Cortex of kidney (tissue), 1 donor: ENCODE data around the gene FYB1.
"Not testable (repeated sequence)": the region's sequence is repeated elsewhere in the genome, so short reads cannot be mapped to it uniquely, and the experiment has no call there.

Source experiments
- DNase-seq: peaks from one replicate; lab custom pipeline; 2025; lab: John Stamatoyannopoulos, UW

FYB1 gene, protein sequence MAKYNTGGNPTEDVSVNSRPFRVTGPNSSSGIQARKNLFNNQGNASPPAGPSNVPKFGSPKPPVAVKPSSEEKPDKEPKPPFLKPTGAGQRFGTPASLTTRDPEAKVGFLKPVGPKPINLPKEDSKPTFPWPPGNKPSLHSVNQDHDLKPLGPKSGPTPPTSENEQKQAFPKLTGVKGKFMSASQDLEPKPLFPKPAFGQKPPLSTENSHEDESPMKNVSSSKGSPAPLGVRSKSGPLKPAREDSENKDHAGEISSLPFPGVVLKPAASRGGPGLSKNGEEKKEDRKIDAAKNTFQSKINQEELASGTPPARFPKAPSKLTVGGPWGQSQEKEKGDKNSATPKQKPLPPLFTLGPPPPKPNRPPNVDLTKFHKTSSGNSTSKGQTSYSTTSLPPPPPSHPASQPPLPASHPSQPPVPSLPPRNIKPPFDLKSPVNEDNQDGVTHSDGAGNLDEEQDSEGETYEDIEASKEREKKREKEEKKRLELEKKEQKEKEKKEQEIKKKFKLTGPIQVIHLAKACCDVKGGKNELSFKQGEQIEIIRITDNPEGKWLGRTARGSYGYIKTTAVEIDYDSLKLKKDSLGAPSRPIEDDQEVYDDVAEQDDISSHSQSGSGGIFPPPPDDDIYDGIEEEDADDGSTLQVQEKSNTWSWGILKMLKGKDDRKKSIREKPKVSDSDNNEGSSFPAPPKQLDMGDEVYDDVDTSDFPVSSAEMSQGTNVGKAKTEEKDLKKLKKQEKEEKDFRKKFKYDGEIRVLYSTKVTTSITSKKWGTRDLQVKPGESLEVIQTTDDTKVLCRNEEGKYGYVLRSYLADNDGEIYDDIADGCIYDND

DNA sequence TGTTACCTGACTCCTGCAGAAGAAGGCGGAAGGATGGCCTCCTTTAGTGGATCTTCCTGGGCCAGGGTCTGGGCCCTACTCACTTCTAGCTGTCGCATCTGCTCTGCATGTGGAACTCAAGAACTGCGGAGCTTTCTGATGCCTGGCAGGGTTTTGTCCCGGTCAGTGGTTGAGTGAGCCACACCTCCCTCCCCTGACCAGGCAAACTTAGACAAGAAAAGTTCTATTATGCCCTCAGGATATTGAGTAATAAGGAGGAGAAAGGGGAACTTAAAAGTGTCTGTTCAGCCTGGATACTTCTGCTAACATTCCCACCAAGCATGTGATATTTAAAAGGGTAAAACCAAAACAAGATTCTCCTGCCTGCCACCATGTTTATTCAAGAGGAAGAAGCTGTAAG lies at the start of gene FYB1:
FYB1 (minus strand) TSS at position 127 of the 400 bp plus-strand sequence. CDS start 16,603 bp downstream, outside the sequence.
- DNase-seq, result no peak

DNA sequence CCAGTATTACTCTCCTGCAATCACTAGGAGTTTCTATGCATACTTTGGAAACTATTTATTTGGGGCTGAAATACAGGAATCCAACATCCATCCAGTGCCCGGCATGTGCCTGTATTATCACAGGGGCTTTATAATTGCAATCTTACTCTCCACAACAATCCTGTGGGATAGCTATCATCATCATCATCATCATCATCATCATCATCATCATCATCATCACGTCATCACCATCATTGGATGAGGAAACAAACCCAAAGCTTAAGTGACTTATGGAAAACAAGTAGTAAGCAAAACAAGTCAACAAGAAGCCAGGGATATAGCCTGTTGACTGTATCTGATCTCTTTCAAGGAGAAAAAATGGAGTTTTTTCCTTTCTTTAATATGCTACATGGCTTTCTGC lies 47.8 kb upstream of the FYB1 start:
- DNase-seq, result no peak

DNA sequence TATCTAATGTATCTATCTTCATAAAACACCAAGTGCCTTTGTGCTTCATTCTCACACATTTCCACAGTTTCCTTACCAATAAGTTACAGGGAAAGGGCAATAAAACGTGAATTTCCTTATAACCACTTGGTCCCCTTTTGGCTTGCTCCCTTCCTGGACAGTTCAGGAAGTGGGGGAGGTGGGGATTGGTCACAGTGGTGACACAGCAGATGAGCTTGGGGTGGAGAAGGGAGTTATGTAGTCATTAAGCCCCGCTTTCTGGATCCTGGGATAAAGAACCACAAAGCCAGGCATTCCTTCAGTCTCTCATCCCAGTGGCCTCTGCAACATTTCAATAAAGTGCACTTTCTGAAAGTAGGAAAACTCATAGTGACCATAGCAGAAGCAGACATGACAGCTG lies 47.1 kb upstream of the FYB1 start:
- no peak for DNase-seq

DNA sequence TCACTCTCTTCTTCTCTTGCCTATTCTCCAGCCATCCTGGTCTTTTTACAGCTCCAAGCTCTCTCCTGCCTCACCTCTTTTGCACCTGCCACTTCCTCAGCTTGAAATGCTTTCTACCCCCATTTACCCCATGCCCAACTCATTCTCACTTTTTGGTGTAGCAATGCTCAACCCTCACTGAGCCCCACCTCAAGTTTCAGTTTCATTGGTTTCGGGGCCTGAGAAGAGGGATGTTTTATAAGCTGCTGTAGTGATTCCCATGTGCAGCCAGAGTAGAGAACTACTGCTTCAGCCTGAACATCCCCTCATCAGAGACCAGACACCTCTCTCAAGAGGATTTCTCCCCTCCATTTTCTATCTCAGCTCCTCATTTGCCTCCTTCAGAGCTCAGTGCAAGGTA lies 45.2 kb upstream of the FYB1 start:
- DNase-seq, result no peak

DNA sequence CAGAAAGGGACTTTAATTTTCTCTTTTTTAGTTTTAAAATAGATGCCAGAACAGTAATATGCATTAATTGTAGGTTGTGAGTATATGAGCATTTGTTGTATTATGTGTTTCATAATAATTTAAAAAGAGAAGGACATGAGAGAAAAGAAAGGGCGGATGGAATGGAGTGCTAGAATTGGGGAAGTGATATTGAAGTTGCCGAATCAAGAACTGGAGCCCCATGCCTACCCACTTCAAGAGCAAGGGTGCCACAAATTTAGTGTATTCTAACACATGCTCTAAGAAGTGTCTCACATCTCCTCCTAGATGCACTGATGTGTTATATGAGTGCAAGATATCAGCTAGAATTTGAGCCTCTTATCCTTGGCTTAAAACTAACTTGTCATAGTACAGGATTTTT lies 43.6 kb upstream of the FYB1 start:
- DNase-seq, result no peak

DNA sequence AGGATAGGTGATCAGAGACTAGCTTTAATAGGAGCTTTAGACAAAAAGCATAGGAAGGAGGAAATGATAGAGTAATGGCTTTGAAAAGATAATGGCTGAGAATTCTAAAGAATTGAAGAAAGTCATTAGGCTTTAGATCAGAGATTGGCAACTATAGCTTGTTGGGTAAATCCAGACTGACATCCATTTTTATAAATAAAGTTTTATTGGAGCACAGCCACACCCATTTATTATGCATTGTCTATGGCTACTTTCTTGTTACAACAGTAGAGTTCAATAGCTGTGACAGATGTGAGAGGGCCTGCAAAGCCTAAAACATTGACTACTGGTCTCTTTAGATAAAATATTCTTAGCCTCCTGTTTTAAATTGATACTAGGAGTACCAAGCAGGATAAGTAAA lies 40.7 kb upstream of the FYB1 start:
- no peak for DNase-seq

DNA sequence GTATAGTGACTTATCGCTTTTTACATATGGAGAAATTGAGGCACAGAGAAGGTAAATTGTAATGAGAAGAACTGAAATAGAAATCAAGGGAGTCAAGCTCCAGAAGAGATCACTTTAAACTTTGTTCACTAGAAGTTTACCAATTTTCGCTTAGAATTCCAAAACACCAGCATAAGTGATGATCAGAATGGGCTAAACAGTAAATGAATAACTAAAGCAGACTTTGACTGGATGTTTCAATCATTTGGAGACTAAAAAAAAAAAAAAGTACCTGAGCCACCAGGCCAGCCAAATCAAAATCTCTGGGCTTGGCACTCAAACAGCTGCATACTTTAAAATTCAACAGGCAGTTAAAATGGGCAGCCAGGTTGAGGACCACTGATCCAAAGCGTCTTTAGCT lies 38.2 kb upstream of the FYB1 start:
- DNase-seq, result no peak

DNA sequence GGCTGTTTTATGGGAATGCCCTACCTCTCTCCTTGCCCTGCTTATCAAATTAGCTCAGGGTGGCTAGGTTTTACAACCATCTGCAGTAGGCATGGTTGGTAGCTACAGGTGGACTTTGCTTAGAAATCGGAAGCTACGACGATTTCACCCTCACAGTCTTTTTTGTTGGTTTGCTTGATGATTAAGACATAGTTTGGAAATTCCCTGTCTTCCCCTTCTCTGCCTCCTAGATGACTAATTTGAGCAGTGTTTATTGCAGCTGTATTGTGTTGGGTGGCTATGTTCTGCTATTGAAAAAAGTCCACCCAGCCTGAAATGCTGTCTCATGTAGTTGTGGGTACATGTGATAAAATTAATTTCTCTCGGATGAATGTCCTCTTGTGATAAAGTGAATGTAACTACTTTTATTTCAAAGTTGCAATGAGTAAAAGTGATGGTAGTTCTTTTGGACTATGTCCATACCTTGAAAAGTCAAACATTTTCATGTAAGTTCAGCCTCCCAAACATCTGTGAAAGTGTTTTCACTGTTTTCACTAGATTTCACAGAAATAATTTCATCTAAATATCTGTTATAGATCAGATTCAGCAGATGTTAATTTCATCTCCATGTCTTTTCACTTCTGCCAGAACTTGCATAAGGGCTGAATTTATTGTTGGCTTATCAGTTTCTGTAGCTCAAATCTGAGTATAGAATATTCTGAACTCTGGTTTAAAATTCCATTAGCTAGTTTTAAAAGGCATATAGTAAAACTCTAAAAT lies 37.3 kb upstream of the FYB1 start:
- DNase-seq, result no peak

DNA sequence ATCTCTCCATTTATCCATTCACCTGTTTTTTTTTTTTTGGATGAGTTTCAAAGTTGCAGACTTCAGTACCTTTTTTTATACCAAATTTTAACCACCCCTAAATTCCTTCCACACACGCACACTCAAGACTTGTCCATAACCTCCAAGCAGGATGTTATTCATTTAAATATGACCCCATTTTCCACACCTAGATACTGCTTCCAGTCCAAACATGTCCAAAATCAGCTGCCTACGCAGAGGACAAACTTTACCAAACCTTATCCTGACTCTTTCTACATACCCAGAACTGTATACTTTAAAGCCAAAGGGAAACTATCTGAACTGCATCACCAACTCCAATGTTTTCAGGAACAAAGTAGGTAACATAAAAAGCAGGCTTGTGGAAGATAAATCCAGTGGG lies 36.0 kb upstream of the FYB1 start:
- DNase-seq, result no peak

DNA sequence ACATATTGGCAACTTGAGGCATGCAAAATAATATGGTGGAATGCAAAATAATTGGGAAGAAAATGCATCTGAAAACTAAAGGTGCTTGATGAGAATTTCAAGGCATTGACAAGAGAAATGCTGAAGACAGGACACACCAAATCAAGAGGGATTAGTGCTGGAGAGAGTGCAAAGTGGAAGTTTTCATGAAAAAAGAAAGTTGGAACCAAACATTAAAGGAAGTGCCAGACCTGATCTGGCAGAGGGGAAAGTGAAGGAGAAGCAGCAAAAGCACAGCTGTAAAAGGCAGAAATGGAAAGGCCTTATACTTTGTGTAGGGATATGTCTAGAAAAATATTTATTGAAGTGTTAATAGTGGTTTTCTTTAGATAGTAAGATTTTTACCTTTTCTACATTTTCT lies 35.3 kb upstream of the FYB1 start:
- DNase-seq, result no peak

DNA sequence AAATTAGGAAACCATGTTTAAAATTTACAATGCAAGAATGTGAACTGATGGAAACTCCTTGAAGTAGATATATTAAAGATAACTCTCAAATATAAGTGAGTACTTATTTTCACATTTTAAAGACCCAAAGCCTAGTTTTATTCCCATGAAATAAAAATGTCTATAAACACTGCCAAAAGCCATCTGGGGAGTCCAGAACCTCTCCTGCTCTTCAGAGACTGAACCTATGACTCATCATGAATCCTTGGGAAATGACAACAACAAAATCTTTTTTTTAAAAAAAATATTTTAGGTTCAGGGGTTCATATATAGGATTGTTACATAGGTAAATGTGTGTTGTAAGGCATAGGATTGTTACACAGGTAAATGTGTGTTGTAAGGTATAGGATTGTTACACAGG lies 33.8 kb upstream of the FYB1 start:
- DNase-seq, result no peak

DNA sequence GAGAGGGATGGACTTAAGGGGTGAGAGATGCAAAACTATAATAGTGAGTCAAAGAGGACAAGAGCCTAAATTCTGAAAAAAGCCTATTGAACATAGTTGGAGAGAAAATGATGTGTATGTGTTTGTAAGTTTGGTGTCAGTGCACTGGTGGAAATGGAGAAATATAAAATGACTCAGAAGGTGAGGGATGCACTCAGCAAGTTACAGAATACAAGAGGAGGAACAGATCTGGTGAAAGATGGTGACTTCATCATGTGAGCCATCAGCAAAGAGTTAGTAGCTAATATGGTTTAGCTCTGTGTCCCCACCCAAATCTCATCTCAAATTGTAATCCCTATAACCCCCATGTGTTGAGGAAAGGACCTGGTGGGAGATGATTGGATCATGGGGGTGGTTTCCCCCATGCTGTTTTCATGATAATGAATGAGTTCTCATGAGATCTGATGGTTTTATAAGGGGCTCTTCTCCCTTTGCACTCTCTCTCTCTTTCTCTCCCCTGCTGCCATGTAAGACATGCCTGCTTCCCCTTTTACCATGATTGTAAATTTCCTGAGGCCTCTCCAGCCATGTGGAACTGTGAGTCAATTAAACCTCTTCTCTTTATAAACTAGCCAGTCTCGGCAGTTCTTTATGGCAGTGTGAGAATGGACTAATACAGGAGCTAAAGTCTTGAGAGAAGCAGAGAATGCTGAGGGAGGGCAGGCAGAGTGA lies 30.4 kb upstream of the FYB1 start:
- DNase-seq, result no peak

DNA sequence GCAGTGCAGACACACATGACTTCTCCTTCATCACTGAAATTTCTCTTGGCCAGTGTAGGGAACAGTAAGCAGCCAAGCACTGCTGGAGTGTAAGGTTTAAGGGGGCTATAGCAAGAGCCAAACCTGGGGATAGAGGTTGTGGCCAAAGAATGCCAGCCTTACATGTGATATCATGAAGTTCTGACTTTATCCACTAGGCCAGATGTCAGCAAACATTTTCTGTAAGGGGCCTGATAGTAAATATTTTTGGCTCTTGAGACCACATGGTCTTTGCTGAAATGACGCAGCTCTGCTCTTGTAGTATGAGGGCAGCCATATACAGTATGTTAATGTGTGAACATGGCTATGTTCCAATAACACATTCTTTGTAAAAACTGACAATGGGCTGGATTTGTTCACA lies 29.7 kb upstream of the FYB1 start:
- no peak for DNase-seq

DNA sequence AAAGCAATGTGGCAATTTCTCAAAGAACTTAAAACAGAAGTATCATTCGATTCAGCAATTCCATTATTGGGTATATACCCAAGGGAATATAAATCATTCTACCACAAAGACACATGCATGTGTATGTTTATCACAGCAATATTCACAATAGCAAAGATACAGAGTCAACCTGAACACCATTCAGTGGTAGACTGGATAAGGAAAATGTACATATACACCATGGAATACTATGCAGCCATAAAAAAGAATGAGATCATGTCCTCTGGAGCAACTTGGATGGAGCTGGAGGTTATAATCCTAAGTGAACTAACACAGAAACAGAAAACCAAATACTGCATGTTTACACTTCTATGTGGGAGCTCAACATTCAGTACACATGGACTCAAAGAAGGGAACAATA lies 21.4 kb upstream of the FYB1 start:
- DNase-seq, result no peak

DNA sequence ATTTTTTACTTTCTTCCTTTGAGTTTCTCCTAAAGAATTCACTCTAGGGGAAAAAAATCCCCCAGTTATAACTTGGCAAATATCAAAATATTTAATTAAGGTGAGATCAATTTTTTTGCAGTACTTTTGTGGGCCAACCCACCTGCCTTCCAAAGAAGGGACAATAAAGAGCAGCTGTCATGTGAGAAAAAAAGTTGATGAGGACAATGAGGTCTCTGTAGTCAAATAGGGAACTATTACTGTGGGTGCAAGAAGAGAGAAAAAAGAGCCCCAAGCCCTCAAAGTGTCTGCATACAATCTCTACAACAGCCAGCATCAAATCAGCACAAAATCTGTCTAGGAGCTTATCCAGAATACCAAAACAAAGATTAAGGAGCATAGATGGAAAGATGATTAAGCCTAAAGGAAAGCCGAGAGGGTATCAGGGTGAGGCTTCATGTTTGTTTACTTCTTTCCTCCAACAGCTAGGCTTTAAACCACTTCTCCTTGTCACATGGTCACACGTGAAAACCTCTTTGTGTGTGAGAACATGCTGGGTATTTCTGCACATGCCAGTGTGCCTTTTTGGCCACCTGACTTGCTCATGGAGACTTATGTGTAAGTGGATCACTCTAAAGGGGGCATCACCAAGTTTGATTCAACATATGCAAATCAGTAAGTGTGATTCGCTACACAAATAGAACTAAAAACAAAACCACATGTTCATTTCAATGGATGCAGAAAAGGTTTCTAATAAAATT lies 19.2 kb upstream of the FYB1 start:
- DNase-seq, result no peak

DNA sequence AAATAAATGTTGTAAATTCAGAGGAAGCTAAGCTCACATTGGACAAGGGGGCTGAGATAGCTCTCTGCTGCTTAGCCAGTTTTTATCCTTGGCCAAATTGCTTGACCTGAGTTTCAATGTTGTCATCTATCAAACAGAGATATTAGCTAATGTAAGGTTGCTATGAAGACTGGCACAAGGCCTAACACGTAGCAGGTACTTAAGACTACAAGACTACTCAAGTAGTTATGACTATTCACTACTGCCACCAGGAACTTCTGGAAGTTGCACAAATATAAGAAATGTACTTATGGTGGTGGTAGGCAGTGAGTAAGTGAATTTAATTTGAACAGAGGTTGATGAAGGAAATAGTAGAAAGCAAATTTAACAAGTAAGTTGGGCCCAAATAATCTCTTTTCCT lies 17.4 kb upstream of the FYB1 start:
- DNase-seq, result no peak

DNA sequence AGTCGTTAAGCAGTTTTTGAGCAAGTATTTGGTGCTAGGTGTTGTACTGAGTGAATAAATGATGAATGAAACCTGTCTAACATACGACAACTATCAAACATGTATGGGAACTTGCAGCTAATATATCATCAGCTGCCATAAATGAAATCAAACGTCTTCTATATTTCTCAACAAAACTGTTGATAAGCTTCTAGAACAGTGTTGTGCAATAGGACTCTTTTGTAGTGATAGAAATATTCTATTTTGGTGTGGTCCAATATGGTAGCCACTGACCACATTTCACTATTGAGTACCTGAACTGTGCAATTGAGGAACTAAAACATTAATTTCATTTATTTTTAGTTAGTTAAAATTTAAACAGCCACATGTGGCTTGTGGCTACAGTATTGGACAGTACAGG lies 16.3 kb upstream of the FYB1 start:
- DNase-seq, result no peak

DNA sequence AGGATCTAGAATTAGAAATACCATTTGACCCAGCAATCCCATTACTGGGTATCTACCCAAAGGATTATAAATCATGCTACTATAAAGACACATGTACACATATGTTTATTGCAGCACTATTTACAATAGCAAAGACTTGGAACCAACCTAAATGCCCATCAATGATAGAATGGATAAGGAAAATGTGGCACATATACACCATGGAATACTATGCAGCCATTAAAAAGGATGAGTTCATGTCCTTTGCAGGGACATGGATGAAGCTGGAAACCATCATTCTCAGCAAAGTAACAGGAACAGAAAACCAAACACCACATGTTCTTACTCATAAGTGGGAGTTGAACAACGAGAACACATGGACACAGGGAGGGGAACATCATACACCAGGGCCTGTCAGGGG lies 15.1 kb upstream of the FYB1 start:
- not testable (repeated sequence) for DNase-seq

DNA sequence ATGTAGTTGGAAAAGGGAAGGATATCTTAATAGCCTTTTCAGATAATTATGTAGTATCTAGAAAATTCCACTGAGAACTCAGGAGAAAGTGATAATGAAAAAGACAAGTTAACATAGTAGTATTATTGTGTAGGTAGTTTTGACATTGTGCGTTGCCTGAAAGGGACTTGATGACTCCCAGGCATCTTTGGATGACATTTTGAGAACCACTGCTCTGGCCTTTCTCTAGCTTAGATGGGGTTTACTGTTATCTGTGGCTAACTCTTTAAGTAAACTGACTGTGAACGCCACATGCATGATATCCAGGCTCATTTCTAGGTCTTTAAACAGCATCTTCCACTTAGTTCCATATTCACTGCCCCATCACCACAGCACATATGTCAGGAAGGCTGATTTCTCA lies 14.4 kb upstream of the FYB1 start:
- no peak for DNase-seq

DNA sequence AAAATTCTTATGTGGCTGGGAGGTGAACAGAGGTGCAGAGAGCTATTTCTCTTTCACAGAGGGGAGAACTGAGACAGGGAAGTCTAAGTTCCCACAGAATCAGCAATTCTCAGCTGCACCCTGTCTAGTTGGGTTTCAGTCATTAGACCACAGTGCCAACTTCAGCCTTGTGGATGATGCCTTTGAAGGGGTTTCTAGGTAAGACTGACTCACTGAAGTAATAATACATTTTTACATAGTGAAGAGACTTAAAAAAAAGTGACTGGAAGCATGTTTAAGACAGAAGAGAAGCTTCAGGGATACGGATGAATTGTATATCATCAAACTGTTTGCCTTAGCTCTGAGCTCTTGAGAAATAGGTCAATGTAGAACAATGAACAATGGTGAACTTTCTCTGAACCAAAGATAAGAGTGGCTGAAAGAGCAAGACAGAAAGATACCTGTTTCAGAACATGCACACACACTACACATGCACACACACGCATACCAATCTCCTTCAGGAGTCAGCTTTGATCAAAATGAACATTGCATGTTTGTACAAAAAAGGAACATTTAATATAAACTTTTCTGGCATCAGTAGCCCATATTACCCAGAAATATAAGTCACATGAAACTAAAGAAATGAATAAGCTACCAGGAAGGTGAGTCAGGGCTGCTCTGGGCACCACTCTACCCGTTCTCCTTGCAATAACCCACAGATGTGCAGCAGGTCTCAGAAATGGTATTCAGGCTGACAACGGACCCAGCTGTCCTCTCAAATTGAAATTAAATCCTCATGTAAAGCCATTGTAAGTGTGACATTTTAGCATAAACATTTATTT lies 12.6 kb upstream of the FYB1 start:
- no peak for DNase-seq
